Mucosa of stomach (tissue), 1 donor: Measurements from ENCODE around the gene ELAPOR1.
"Not testable (repeated sequence)": the region's sequence is repeated elsewhere in the genome, so short reads cannot be mapped to it uniquely, and the experiment has no call there.

ENCODE experiments used
- H3K27me3 ChIP-seq: one replicate; pipeline ENCODE4 v1.7.0; 2013; ENCODE audit warnings: mild to moderate bottlenecking, low read length; ENCODE audit not compliant: control insufficient read depth, insufficient read depth
- H3K36me3 ChIP-seq: one replicate; pipeline ENCODE4 v1.7.0; 2013; ENCODE audit warnings: low read length; ENCODE audit not compliant: control insufficient read depth, insufficient read depth
- H3K4me1 ChIP-seq: one replicate; pipeline ENCODE4 v1.7.0; 2013; ENCODE audit warnings: mild to moderate bottlenecking, low read length; ENCODE audit not compliant: control insufficient read depth, insufficient read depth
- H3K4me3 ChIP-seq: one replicate; pipeline ENCODE4 v1.7.0; 2013; ENCODE audit warnings: low read length
- H3K9ac ChIP-seq: one replicate; pipeline ENCODE4 v1.7.0; 2013; ENCODE audit warnings: mild to moderate bottlenecking, low read length, moderate library complexity
- H3K9me3 ChIP-seq: one replicate; pipeline ENCODE4 v1.7.0; 2013; ENCODE audit warnings: mild to moderate bottlenecking, low read length, moderate library complexity; ENCODE audit not compliant: control insufficient read depth
- donor health status: Pancreatic carcinoma.

Gene ELAPOR1

GRCh38 chr1:109131059-109131458 is 17.1 kb downstream of the ELAPOR1 start:
- no peaks in the 10 kb centered on the region for H3K36me3 ChIP-seq
- H3K9ac ChIP-seq: no peak overlapping the region
- peaks cover 38% of the 10 kb centered on the region for H3K4me1 ChIP-seq
- H3K27me3 ChIP-seq: no peaks in the 10 kb centered on the region
- H3K9me3 ChIP-seq: no peaks in the 10 kb centered on the region
- H3K4me3 ChIP-seq: no peak overlapping the region

- peaks cover 45% of the 10 kb centered on the region for H3K4me1 ChIP-seq
- H3K9me3 ChIP-seq: no peaks in the 10 kb centered on the region
- H3K4me3 ChIP-seq: no peak overlapping the region
- no peak overlapping the region for H3K9ac ChIP-seq
- H3K36me3 ChIP-seq: no peaks in the 10 kb centered on the region
- H3K27me3 ChIP-seq: no peaks in the 10 kb centered on the region
Observed at GRCh38 chr1:109131800-109132199, 17.9 kb downstream of the ELAPOR1 start.

- H3K4me3 ChIP-seq: no peak overlapping the region
- no peaks in the 10 kb centered on the region for H3K27me3 ChIP-seq
- no peaks in the 10 kb centered on the region for H3K36me3 ChIP-seq
- H3K9ac ChIP-seq: peak overlapping the region; percentile 86
- peaks cover 53% of the 10 kb centered on the region for H3K4me1 ChIP-seq
- no peaks in the 10 kb centered on the region for H3K9me3 ChIP-seq
Observed at GRCh38 chr1:109133002-109133706, 19.2 kb downstream of the ELAPOR1 start.

GRCh38 chr1:109133815-109134214 is 19.9 kb downstream of the ELAPOR1 start:
- H3K36me3 ChIP-seq: no peaks in the 10 kb centered on the region
- H3K9ac ChIP-seq: peak overlapping the region; percentile 86
- no peaks in the 10 kb centered on the region for H3K9me3 ChIP-seq
- no peak overlapping the region for H3K4me3 ChIP-seq
- H3K4me1 ChIP-seq: peaks cover 57% of the 10 kb centered on the region
- no peaks in the 10 kb centered on the region for H3K27me3 ChIP-seq

- H3K4me3 ChIP-seq: peak overlapping the region; percentile 9
- H3K36me3 ChIP-seq: no peaks in the 10 kb centered on the region
- no peaks in the 10 kb centered on the region for H3K9me3 ChIP-seq
- peaks cover 60% of the 10 kb centered on the region for H3K4me1 ChIP-seq
- H3K9ac ChIP-seq: peak overlapping the region; percentile 86
- H3K27me3 ChIP-seq: no peaks in the 10 kb centered on the region
Observed at GRCh38 chr1:109134423-109134822, 20.5 kb downstream of the ELAPOR1 start.

- Histone ChIP-seq H3K4me1 (peaks cover 60% of the 10 kb centered on the region), H3K9ac (peak overlapping the region; percentile 86)
Observed at GRCh38 chr1:109135940-109136339, 22.0 kb downstream of the ELAPOR1 start.

GRCh38 chr1:109136766-109137165 is 22.9 kb downstream of the ELAPOR1 start:
- no peaks in the 10 kb centered on the region for H3K9me3 ChIP-seq
- no peak overlapping the region for H3K9ac ChIP-seq
- H3K4me1 ChIP-seq: peaks cover 60% of the 10 kb centered on the region
- no peak overlapping the region for H3K4me3 ChIP-seq
- H3K36me3 ChIP-seq: no peaks in the 10 kb centered on the region
- H3K27me3 ChIP-seq: no peaks in the 10 kb centered on the region

More at GRCh38 chr1:109135940-109136339, 22.0 kb downstream of the ELAPOR1 start:
- Histone ChIP-seq H3K9me3 (no peaks in the 10 kb centered on the region), H3K36me3 (no peaks in the 10 kb centered on the region), H3K27me3 (no peaks in the 10 kb centered on the region), H3K4me3 (no peak overlapping the region)

- no peaks in the 10 kb centered on the region for H3K27me3 ChIP-seq
- no peaks in the 10 kb centered on the region for H3K9me3 ChIP-seq
- H3K36me3 ChIP-seq: no peaks in the 10 kb centered on the region
- H3K4me1 ChIP-seq: peaks cover 57% of the 10 kb centered on the region
- peak overlapping the region; percentile 10 for H3K9ac ChIP-seq
- no peak overlapping the region for H3K4me3 ChIP-seq
Observed at GRCh38 chr1:109137958-109138357, 24.0 kb downstream of the ELAPOR1 start.

- H3K27me3 ChIP-seq: no peaks in the 10 kb centered on the region
- no peaks in the 10 kb centered on the region for H3K36me3 ChIP-seq
- H3K9ac ChIP-seq: peak overlapping the region; percentile 10
- no peaks in the 10 kb centered on the region for H3K9me3 ChIP-seq
- H3K4me3 ChIP-seq: no peak overlapping the region
- H3K4me1 ChIP-seq: peaks cover 53% of the 10 kb centered on the region
Observed at GRCh38 chr1:109138358-109138757, 24.4 kb downstream of the ELAPOR1 start.

GRCh38 chr1:109140392-109140791 is 26.5 kb downstream of the ELAPOR1 start:
- Histone ChIP-seq H3K36me3 (no peaks in the 10 kb centered on the region), H3K4me1 (peaks cover 33% of the 10 kb centered on the region), H3K4me3 (no peak overlapping the region), H3K9me3 (no peaks in the 10 kb centered on the region), H3K9ac (no peak overlapping the region), H3K27me3 (no peaks in the 10 kb centered on the region)

- Histone ChIP-seq H3K4me1 (peaks cover 21% of the 10 kb centered on the region), H3K4me3 (no peak overlapping the region), H3K36me3 (no peaks in the 10 kb centered on the region), H3K9me3 (no peaks in the 10 kb centered on the region), H3K9ac (no peak overlapping the region), H3K27me3 (no peaks in the 10 kb centered on the region)
Observed at GRCh38 chr1:109142260-109142659, 28.3 kb downstream of the ELAPOR1 start.

- not testable (repeated sequence) for H3K9me3 ChIP-seq, H3K4me3 ChIP-seq, H3K9ac ChIP-seq, H3K27me3 ChIP-seq, H3K36me3 ChIP-seq
- H3K4me1 ChIP-seq: peaks cover 19% of the 10 kb centered on the region
Observed at GRCh38 chr1:109142725-109143124, 28.8 kb downstream of the ELAPOR1 start.
